Measurements from ENCODE around the gene MPST. TPM values are rescaled to one million over a fixed set of nuclear protein-coding genes. Genes with fewer than 3 reads are reported as not detected.

Gene MPST
- total RNA-seq, 1 experiment from 2014 or later: 31.4 TPM

DNA sequence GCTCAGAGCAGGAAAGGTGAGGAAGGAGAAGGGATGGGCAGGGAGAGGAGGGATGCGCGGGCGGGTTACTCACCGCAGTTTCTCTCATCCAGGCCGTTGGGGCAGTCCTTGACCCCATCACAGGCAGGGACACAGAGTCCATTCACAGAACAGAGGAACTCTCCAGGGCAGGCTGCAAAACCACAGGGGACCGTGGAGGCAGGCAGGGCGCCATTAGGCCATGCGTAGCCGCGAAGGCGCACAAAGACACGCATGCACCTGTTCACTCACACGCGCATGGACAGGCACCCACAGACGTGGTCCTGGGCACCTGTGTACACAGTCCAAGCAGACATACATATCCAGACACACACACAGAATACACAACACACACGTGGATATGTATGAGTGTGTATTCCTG lies 55.0 kb downstream of the MPST start:
- DNase-seq (ENCODE audit: low read depth, low spot score) (no peak), ATAC-seq (no peak)
- TF ChIP-seq POLR2AphosphoS5 (IDR thresholded peaks at IDR 0.05; ENCODE audit: low read depth, low read length) (no peak), TCF7L2 (IDR thresholded peaks at IDR 0.05; ENCODE audit: low read depth, low read length) (no peak), SIN3A (IDR thresholded peaks at IDR 0.05; ENCODE audit: borderline replicate concordance, insufficient read depth, low read depth, low read length) (no peak)
- TF ChIP-seq, protein P1, sequence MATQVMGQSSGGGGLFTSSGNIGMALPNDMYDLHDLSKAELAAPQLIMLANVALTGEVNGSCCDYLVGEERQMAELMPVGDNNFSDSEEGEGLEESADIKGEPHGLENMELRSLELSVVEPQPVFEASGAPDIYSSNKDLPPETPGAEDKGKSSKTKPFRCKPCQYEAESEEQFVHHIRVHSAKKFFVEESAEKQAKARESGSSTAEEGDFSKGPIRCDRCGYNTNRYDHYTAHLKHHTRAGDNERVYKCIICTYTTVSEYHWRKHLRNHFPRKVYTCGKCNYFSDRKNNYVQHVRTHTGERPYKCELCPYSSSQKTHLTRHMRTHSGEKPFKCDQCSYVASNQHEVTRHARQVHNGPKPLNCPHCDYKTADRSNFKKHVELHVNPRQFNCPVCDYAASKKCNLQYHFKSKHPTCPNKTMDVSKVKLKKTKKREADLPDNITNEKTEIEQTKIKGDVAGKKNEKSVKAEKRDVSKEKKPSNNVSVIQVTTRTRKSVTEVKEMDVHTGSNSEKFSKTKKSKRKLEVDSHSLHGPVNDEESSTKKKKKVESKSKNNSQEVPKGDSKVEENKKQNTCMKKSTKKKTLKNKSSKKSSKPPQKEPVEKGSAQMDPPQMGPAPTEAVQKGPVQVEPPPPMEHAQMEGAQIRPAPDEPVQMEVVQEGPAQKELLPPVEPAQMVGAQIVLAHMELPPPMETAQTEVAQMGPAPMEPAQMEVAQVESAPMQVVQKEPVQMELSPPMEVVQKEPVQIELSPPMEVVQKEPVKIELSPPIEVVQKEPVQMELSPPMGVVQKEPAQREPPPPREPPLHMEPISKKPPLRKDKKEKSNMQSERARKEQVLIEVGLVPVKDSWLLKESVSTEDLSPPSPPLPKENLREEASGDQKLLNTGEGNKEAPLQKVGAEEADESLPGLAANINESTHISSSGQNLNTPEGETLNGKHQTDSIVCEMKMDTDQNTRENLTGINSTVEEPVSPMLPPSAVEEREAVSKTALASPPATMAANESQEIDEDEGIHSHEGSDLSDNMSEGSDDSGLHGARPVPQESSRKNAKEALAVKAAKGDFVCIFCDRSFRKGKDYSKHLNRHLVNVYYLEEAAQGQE (IDR thresholded peaks at IDR 0.05; ENCODE audit: insufficient read depth in 1 of 2, low read depth in 2 of 2, low read length in 1 of 2): no peak
- TF ChIP-seq, protein P2, sequence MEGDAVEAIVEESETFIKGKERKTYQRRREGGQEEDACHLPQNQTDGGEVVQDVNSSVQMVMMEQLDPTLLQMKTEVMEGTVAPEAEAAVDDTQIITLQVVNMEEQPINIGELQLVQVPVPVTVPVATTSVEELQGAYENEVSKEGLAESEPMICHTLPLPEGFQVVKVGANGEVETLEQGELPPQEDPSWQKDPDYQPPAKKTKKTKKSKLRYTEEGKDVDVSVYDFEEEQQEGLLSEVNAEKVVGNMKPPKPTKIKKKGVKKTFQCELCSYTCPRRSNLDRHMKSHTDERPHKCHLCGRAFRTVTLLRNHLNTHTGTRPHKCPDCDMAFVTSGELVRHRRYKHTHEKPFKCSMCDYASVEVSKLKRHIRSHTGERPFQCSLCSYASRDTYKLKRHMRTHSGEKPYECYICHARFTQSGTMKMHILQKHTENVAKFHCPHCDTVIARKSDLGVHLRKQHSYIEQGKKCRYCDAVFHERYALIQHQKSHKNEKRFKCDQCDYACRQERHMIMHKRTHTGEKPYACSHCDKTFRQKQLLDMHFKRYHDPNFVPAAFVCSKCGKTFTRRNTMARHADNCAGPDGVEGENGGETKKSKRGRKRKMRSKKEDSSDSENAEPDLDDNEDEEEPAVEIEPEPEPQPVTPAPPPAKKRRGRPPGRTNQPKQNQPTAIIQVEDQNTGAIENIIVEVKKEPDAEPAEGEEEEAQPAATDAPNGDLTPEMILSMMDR (IDR thresholded peaks at IDR 0.05): no peak
- H3K27me3 ChIP-seq (ENCODE audit: control insufficient read depth, insufficient read depth, low read length): no peaks in the 10 kb centered on the region
- H3K4me1 ChIP-seq (ENCODE audit: control insufficient read depth, insufficient read depth, low read length): no peaks in the 10 kb centered on the region
- H3K4me3 ChIP-seq (ENCODE audit: low read depth in 2 of 2, low read length in 2 of 2): no peak overlapping the region
- no TSS peak for BruUV-seq (replicated peaks)
- POLR2A ChIA-PET: no interaction called here
- H3K9me3 ChIP-seq (ENCODE audit: control insufficient read depth, insufficient read depth, low read depth, low read length): no peaks in the 10 kb centered on the region
- CTCF ChIA-PET: no interaction called here
- intact Hi-C loops (cut with micrococcal nuclease; ENCODE audit: unreplicated experiment): no loop called here
- no peak overlapping the region for H3K27ac ChIP-seq (ENCODE audit: low read length)
- in situ Hi-C loops (cut with HindIII; ENCODE audit: low pct_unique_long_range_greater_than_20kb, low sequenced_read_pairs): no loop called here
- H3K36me3 ChIP-seq (ENCODE audit: control insufficient read depth, insufficient read depth, low read length): no peaks in the 10 kb centered on the region

DNA sequence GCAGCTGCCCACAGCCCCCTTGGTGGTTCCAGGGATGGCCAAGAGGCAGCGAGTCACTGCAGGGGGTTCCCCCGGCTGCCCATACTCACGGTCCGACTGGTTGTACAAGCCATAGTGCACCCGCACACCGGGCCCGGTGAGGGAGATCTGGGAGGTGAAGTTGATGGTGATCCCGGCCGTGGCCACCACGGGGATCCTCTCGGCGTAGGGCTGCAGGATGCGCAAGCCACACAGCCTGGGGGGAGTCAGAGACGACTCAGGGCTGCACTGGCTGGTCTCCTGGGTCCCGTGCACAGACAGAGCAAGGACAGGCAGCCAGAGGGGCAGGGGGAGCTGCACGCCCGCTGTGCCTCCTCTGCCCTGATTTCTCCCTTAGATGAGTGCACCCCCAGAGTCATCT lies 55.5 kb downstream of the MPST start:
- Histone ChIP-seq H3K36me3 (ENCODE audit: control insufficient read depth, insufficient read depth, low read length) (no peaks in the 10 kb centered on the region), H3K27ac (ENCODE audit: low read length) (no peak overlapping the region), H3K4me3 (ENCODE audit: low read depth in 2 of 2, low read length in 2 of 2) (no peak overlapping the region), H3K4me1 (ENCODE audit: control insufficient read depth, insufficient read depth, low read length) (no peaks in the 10 kb centered on the region), H3K9me3 (ENCODE audit: control insufficient read depth, insufficient read depth, low read depth, low read length) (no peaks in the 10 kb centered on the region), H3K27me3 (ENCODE audit: control insufficient read depth, insufficient read depth, low read length) (no peaks in the 10 kb centered on the region)
- peak; percentile 19; the same call in 1 of the 2 replicates for ATAC-seq
- BruUV-seq (replicated peaks): no TSS peak
- intact Hi-C loops (cut with micrococcal nuclease; ENCODE audit: unreplicated experiment) (no loop called here), in situ Hi-C loops (cut with HindIII; ENCODE audit: low pct_unique_long_range_greater_than_20kb, low sequenced_read_pairs) (no loop called here)
- ChIA-PET CTCF (no interaction called here), POLR2A (no interaction called here)
- DNase-seq (ENCODE audit: low read depth, low spot score): no peak
- no peak for TF ChIP-seq TCF7L2 (IDR thresholded peaks at IDR 0.05; ENCODE audit: low read depth, low read length)
- TF ChIP-seq, protein P1 (IDR thresholded peaks at IDR 0.05; ENCODE audit: insufficient read depth in 1 of 2, low read depth in 2 of 2, low read length in 1 of 2): no peak
- TF ChIP-seq, protein P2 (IDR thresholded peaks at IDR 0.05): no peak
- TF ChIP-seq SIN3A (IDR thresholded peaks at IDR 0.05; ENCODE audit: borderline replicate concordance, insufficient read depth, low read depth, low read length): no peak
- TF ChIP-seq POLR2AphosphoS5 (IDR thresholded peaks at IDR 0.05; ENCODE audit: low read depth, low read length): no peak

Measured in Panc1 (cell line).